Hepatic stellate cell (primary cell): ENCODE results near the gene RBM4B.

Source experiments
- DNase-seq: peaks from one replicate; pipeline ENCODE4 v3.0.0; 2011; ENCODE audit warnings: low spot score

RBM4B gene

GRCh38 chr11:66686801-66687750 is 9.4 kb upstream of the RBM4B start:
- DNase-seq: no peak

DNA sequence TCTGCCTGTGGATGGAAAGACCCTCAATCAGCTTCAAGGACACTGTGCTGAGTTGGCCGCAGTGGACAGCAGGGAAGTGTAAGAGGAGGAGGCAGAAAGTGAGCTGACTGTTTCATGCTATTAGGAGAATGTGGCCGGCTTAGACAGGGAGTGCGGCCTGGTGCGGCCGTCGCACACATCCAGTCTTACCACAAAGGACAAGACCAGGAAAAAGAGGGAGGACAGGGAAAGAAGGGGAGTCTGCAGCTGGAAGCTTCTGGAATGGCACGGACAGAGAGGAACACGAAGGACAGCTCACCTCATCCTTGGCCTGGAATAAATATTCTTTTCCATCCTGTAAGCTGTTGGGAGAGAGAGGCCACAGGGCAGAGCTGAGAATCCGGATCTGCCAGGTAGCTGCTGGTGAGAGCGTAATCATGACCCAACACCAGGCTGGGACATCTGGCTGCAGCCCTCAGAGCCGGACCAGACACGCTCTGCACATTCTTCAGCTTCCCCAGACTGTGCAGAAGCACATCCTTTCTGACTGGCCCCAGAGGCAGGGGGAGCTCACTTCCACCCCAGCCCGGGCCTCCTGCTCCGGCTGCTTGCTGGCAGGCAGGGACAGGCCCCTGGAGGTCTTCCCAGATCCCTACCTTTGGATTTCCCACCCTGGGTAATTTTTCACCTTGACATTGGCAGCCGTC is 8.6 kb upstream of the RBM4B start:
- no peak for DNase-seq

DNA sequence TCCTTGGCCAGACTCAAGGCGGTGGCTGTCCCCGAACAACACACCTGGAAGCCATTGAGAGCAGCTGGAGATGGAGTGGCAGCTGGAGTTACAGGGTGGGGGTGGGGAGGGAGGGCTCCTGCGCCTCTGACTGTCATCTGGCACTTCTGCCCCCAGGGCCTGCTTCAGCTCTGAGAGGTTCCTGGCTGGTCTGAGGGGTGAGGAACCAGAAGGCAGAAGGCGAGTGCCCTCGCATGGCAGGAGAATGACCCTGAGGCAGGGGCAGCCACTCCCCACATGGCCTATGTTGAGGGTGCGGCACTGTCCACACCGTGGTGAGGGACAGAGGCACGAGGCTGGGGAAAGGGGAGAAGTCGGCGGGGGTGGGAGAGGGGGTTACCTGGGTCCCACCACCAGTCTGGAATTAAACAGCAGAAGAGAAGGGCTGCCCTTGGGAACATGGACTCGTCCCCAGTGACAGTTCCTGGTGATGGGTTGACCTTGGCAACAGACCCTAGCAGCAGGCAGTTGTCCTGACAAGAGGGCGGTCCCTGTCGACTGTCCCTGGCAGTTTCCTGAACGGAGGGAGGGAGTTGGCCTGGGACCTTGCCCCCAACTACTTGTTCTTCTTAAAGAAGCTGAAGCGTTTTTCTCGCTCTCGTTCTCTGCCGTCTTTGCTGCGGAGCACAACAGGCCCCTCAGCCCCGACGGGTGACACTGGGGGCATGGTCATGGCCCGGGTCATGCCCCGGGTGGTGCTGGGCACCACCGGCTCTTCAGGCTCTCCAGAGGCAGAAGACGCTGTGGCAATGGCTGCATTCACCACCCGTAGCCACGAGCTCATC is 7.8 kb upstream of the RBM4B start:
- no peak for DNase-seq

GRCh38 chr11:66684635-66685034 is 6.9 kb upstream of the RBM4B start:
- DNase-seq: no peak

DNA sequence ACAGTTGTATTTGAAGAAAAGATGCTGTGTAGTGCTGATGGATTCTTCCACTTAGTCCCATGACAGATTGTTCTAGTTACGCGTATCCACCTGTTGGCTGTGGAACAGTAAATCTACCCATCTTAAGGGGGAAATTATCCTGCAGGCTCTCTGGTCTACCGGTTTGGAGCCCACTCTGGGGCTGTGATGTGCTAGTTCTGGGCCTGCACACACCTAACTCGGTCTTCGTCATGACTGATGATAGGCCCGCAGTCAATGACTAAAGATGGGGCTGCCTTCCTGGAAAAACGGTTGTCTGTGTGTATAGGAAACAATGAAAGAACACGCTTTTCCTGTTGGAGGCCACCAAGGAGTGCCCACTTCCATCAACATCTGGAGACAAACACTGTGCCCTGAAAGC is 6.2 kb upstream of the RBM4B start:
- no peak for DNase-seq

- DNase-seq: no peak
These were observed 3.4 kb upstream of the RBM4B start for GRCh38 chr11:66680966-66681645.

GRCh38 chr11:66676931-66677598 is 622 bp downstream of the RBM4B start:
- DNase-seq: no peak

GRCh38 chr11:66676282-66676919 is 1.3 kb downstream of the RBM4B start:
- DNase-seq: no peak

DNA sequence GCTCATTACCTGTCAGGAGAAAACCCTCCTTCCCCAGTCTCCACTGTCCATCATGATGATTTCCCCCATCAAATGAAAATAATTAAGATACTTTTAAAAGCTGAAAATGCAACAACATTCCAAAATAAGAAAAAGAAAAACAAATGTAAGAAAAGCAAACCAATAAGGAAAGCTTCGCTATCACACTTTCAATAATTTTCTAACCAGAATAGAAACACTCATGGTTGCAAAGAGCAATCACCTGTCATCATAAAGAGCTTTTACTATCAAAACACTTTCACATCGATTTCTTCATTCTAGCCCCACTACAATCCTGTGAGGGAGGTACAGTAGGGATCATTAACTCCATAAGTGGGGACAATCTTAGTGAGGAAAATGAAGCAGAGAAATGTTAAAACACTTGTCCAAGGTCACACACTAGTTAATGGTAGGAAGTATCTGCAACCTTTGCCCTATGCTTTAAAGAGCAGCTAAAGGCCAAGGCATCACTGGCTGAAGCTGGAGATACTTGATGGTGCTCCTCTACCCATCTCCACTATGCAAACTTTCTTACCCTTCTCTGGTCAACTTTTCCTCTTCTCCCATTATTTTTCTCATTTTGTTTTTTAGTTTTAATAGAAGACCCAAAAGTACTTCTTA is 2.6 kb downstream of the RBM4B start:
- no peak for DNase-seq

DNA sequence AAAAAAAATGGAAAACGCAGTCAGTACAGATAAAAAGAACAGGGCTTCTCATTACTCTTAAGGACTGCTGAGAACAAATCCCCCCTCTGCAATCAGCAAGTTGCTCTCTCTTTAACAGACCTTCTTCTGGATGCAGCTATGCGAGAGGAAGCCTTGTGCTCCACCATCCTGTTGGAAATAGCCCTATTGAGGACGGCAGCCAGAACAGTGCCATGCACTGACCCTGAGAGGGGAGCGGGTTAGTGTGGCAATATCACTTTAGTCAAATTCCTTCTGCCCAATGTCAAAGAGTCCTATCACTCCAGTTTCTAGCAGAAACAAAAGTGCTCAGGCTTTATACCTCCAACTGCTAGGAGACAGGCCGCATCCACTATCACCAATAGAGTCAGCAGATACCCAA is 6.9 kb downstream of the RBM4B start:
- DNase-seq: no peak

DNA sequence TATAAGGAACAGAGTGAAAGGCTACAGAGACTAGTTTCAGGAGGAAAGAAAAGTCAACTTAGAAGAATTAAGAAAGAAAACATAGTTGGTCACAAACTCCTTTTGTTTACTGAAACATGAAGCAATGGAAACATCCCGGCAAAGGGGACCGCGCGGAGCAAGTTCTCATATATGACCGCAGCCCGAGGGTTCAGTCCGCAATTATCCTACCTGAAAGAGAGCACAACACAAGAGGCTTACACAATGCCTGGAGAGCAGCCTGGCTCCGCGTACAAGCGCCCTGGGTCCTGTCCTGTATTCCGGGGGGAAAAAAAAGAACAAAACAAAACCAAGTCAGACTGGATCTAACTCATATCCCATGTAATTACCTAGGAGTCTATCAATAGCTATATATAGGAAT is 12.3 kb downstream of the RBM4B start:
- no peak for DNase-seq

DNA sequence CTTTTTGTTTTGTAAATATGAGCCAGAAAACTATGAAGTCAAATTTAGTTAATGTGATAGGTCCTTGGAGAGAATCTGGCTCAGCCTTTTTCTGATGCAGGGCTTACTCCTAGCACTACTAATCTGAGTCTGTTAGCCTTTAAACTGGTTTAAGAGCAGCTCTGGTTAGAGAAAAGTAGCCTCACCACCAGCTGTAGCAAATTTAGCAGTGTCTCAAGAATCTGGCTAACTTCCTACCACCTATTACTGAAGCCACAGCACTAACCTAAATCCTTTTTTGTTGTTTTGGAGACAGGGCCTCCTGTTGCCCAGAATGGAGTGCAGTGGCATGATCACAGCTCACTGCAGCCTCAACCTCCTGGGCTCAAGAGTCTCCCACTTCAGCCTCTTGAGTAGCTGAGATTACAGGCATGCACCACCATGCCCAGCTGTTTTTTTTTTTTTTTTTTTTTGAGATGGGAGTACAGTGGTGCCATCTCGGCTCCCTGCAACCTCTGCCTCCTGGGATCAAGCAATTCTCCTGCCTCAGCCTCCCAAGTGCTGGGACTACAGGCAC is 13.9 kb downstream of the RBM4B start:
- DNase-seq: no peak

- no peak for DNase-seq
These were observed 17.9 kb downstream of the RBM4B start for GRCh38 chr11:66659763-66660162.

- DNase-seq: no peak
These were observed 24.6 kb downstream of the RBM4B start for GRCh38 chr11:66653123-66653522.

DNA sequence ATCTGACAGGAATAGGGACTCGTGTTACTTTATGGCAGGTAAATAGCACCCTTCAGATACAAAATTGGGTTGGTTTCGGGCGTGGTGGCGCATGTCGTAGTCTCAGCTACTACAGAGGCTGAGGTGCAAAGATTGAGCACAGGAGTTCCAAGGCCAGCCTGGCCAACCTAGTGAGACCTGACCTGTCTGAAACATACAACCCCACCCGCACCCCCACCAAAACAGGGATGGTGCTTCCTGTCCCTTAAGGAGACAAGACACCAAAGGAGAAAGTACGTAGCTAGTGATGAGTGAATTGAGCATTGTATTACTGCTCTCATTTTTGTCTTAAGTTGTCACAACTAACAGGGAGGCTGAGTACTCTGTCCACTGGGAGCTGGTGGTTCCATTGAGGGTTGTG is 25.0 kb downstream of the RBM4B start:
- DNase-seq: no peak

DNA sequence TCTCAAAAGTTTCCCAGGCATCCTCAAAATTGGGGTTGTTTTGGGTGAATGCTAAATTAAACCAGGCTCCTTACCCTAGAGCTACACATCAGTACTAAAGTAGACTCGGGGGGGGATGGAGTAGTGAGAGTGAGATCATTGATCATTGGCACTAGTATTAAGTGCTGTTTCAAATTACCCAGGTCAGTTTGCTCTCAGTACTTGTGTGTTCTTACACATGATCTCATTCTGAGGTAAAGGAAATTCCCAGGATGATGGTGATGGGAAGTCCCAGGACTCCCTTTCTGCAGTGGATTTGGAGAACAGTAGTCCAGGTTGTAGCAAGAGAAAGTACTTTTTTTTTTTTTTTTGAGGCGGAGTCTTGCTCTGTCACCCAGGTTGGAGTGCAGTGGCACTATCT is 26.7 kb downstream of the RBM4B start:
- no peak for DNase-seq

DNA sequence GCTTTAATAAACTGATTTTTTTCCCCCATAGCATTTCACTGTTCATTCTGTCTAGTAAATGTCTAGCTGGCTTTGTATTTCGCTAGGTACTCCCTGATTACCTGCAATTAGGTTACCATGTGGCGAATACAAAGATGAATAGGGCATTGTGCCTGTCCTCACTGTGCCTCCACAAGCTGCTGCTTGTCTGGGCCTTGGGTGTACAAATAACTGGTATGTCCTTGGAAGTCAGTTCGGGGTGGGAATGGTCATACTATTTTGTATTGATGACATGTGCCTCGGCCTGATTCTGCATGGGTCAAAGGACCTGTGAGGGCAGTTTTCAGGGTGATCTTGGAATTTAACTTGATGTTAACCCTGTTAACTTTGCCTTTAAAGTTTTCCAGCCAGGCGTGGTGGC is 27.8 kb downstream of the RBM4B start:
- DNase-seq: no peak

- no peak for DNase-seq
These were observed 30.9 kb downstream of the RBM4B start for GRCh38 chr11:66646828-66647227.

- no peak for DNase-seq
These were observed 33.8 kb downstream of the RBM4B start for GRCh38 chr11:66643745-66644437.
